ENCODE measurements around the gene OSBPL10.

DNA sequence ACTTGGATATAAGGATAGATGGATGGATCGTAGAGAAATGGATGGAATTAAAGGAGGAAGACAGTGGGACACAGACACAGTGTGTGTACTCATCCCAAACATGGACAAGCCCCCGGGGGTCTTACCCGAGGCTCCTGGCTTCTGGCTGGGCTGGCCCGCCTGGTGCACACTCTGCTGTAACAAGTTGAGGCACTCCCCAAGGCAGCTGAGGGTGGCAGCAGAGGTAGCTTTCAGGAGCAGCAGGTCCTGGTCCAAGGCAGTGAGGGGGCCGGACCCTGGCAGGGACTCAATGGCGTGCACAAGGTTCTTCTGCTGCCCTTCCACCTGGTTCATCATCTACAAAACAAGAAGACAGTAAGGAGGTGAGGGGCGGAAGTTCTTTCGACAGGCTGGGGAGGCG, 233.3 kb downstream of the OSBPL10 start:
- TF ChIP-seq, protein P1, sequence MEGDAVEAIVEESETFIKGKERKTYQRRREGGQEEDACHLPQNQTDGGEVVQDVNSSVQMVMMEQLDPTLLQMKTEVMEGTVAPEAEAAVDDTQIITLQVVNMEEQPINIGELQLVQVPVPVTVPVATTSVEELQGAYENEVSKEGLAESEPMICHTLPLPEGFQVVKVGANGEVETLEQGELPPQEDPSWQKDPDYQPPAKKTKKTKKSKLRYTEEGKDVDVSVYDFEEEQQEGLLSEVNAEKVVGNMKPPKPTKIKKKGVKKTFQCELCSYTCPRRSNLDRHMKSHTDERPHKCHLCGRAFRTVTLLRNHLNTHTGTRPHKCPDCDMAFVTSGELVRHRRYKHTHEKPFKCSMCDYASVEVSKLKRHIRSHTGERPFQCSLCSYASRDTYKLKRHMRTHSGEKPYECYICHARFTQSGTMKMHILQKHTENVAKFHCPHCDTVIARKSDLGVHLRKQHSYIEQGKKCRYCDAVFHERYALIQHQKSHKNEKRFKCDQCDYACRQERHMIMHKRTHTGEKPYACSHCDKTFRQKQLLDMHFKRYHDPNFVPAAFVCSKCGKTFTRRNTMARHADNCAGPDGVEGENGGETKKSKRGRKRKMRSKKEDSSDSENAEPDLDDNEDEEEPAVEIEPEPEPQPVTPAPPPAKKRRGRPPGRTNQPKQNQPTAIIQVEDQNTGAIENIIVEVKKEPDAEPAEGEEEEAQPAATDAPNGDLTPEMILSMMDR (IDR thresholded peaks at IDR 0.05; ENCODE audit: insufficient read depth, low read depth, low read length) = no peak
- TF ChIP-seq EZH2 (IDR thresholded peaks at IDR 0.05; ENCODE audit: insufficient read depth, low read length) = no peak

Data from astrocyte (in vitro differentiated cells and primary cell).